ENCODE measurements around the gene TNFRSF12A. TPM values are rescaled to one million over a fixed set of nuclear protein-coding genes. Genes with fewer than 3 reads are reported as not detected.

The TNFRSF12A gene
- total and polyA plus RNA-seq, 11 donors, result 27.8 to 824 (median 97.1) TPM

- peaks cover 0 to 2% (median 0%) of the 10 kb centered on the region in 9 donors for H3K36me3 ChIP-seq
- DNase-seq (no peak), ATAC-seq (no peak)
- TF ChIP-seq CTCF (IDR thresholded peaks at IDR 0.05), result no peak
- no peak for TF ChIP-seq POLR2A (IDR thresholded peaks at IDR 0.05)
- H3K9me3 ChIP-seq, result no peaks in the 10 kb centered on the region
- intact Hi-C loops (cut with DNase I), result no loop called here
- no peak overlapping the region for H3K4me3 ChIP-seq
- no peak overlapping the region for H3K27ac ChIP-seq
- peaks cover 0 to 28% (median 3%) of the 10 kb centered on the region in 12 donors for H3K4me1 ChIP-seq
- peaks cover 23 to 90% (median 57%) of the 10 kb centered on the region in 9 donors for H3K27me3 ChIP-seq
- WGBS, 4 donors, result 43 to 57% (median 49%) methylated on average over 17 to 21 of the region's 21 CpGs
Measured at GRCh38 chr16:3009568-3010390, 10.4 kb upstream of the TNFRSF12A start.

DNA sequence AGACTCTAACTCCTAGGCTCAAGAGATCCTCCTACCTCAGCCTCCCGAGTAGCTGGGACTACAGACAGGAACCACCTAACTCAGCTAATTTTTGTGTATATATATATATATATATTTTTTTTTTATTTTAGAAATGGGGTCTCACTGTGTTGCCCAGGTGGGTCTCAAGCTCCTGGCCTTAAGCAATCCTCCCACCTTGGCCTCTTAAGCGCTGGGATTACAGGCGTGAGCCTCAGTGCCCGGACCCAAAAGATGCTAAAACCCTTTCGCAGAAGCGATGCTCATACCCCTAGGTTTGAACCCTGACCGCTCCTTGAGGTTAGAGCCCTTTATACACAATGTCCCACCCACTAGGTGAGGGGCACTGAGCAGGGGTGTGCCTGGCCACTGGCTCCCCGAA is 9.7 kb upstream of the TNFRSF12A start:
- no peak for ATAC-seq
- DNase-seq, result no peak
- H3K27me3 ChIP-seq, result peaks cover 23 to 86% (median 57%) of the 10 kb centered on the region in 9 donors

GRCh38 chr16:3012246-3012645 is 7.9 kb upstream of the TNFRSF12A start:
- Histone ChIP-seq H3K4me1 (peaks cover 0 to 16% (median 0%) of the 10 kb centered on the region in 12 donors), H3K36me3 (no peaks in the 10 kb centered on the region), H3K4me3 (no peak overlapping the region), H3K9me3 (no peaks in the 10 kb centered on the region), H3K27ac (no peak overlapping the region), H3K27me3 (peaks cover 20 to 74% (median 45%) of the 10 kb centered on the region in 9 donors)
- no peak for TF ChIP-seq POLR2A (IDR thresholded peaks at IDR 0.05)
- ATAC-seq, result no peak
- DNase-seq, result no peak
- 13 to 20% (median 15%) methylated on average over 18 to 19 of the region's 19 CpGs for WGBS, 4 donors
- intact Hi-C loops (cut with DNase I), result no loop called here

More for the DNA sequence above, 9.7 kb upstream of the TNFRSF12A start:
- Histone ChIP-seq H3K4me3 (no peak overlapping the region), H3K9me3 (no peaks in the 10 kb centered on the region), H3K27ac (no peak overlapping the region), H3K36me3 (peaks cover 0 to 2% (median 0%) of the 10 kb centered on the region in 9 donors), H3K4me1 (peaks cover 0 to 25% (median 0%) of the 10 kb centered on the region in 12 donors)
- intact Hi-C loops (cut with DNase I), result no loop called here
- TF ChIP-seq POLR2A (IDR thresholded peaks at IDR 0.05), result no peak
- no peak for TF ChIP-seq CTCF (IDR thresholded peaks at IDR 0.05)
- 87 to 93% (median 91%) methylated on average over 8 of the region's 8 CpGs for WGBS, 4 donors

GRCh38 chr16:3012828-3013420 is 7.2 kb upstream of the TNFRSF12A start, which contains the start of gene CLDN9:
Gene CLDN9, plus strand, starts transcription at chr16:3012923. Its CDS starts 440 bp downstream, at chr16:3013363.
- ATAC-seq (peak in 1 of 4 donors; percentile 19), DNase-seq (no peak)
- TF ChIP-seq CTCF (IDR thresholded peaks at IDR 0.05) (no peak), POLR2A (IDR thresholded peaks at IDR 0.05) (no peak)
- peaks cover 23 to 75% (median 43%) of the 10 kb centered on the region in 9 donors for H3K27me3 ChIP-seq
- H3K4me3 ChIP-seq, result no peak within 1 kb of the TSS
- WGBS, 4 donors, result 36 to 46% (median 42%) methylated on average over 22 to 27 of the region's 27 CpGs
- H3K36me3 ChIP-seq, result no peaks in the 10 kb centered on the region
- H3K9me3 ChIP-seq, result no peaks in the 10 kb centered on the region
- H3K4me1 ChIP-seq, result peaks cover 0 to 12% (median 2%) of the 10 kb centered on the region in 12 donors
- H3K27ac ChIP-seq, result no peak within 1 kb of the TSS
- intact Hi-C loops (cut with DNase I), result no loop called here
